HL-60/S4 (cell line): ENCODE measurements around the gene RGS9BP.
"Not testable (repeated sequence)": the region's sequence is repeated elsewhere in the genome, so short reads cannot be mapped to it uniquely, and the experiment has no call there.

ENCODE experiments used
- in situ Hi-C: fragments of 300-500 bp; cut with MboI; formaldehyde crosslinking; loops from 2 replicates; pipeline ENCODE4 v1.14.3; 2022; ENCODE audit warnings: low sequenced_read_pairs

RGS9BP gene, protein sequence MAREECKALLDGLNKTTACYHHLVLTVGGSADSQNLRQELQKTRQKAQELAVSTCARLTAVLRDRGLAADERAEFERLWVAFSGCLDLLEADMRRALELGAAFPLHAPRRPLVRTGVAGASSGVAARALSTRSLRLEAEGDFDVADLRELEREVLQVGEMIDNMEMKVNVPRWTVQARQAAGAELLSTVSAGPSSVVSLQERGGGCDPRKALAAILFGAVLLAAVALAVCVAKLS

DNA sequence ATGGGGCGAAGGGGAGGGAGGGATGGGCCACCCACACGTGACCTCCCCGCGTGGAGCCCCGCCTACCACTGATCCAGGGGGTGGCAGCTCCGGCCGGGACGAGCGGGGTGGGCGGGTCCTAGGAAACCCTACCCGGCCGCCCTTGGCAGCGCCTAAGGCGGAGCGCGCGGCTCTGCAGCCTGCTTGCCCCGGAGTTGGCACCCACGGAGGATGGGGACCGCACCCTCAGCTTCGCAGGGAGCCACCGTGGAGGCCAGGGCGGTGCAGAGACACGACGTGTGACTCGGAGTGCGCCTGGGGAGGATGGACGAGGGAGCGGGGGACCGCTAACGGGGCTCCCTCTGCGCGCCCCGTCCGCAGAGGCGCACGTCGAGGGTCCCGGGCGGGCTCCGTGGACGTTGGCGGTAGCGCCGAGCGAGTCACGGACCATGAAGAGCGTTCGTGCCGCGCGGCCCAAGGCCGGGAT lies at the start of gene RGS9BP:
TSS of gene RGS9BP (plus strand) at position 129 of the 466 bp plus-strand sequence. CDS start 416 bp downstream, outside the sequence.
- in situ Hi-C loops, result no loop called here

- in situ Hi-C loops, result no loop called here
Observed at GRCh38 chr19:32626969-32627368, 48.7 kb upstream of the RGS9BP start.

- in situ Hi-C loops, result no loop called here
Observed at GRCh38 chr19:32627714-32628270, 47.9 kb upstream of the RGS9BP start.

DNA sequence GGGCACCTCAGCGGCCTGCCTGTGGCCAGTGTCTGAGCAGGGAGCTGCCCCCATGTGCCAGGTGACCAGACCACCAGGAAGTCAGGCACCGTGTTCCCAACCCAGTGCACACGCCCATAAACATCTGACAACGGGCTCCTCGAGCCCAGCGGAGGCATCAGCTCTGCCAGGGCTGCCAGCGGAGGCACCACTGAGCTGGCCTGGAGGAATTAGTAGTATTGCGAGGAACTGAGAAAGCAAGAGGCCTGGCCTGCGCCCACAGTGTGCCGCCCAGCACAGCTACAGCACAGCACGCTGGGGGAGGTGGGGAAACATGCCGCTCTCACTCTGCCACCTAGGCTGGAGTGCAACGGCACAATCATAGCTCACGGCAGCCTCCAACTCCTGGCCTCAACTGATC lies 45.3 kb upstream of the RGS9BP start:
- in situ Hi-C loops, result no loop called here

- in situ Hi-C loops, result no loop called here
Observed at GRCh38 chr19:32631381-32631780, 44.3 kb upstream of the RGS9BP start.

DNA sequence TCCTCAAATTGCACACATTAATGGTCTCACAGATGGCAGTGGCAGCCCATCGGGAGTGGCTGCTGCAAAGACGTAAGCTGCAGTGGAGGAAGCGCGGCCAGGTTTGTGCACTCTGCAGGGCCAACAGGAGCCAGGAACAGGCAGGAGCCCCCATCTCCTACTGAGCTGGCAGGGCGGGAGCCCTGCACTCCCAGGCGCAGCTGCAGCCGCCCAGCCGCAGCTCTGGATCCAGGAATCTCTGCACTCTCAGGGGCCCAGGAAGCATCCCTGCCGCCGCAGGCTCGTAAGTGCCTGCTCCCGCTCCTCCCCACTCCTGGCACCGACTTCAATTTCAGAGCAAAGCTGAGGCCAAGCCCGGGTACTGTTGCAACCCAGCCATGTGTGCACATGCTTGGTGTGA lies 38.2 kb upstream of the RGS9BP start:
- in situ Hi-C loops, result no loop called here

DNA sequence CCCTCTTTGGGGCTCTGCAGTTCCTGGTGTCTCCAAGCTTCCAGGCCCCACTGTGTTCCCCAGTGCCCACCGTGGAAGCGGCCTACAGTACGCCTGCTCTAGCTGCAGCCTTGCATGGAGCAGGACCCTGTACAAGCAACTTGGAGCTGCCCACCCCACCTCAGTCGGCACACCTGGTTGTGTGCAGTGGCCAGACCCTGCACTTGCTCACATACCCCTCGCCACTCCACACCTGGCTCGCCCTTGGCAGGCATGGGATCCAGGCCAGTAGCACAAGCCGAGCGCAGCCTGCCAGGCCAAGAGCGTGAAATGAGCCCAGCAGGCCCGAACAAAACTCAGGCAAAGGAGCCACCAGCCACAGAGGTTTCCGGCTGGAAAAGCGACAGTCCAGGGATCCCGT lies 37.0 kb upstream of the RGS9BP start:
- in situ Hi-C loops, result no loop called here

- in situ Hi-C loops, result no loop called here
Observed at GRCh38 chr19:32642771-32643170, 32.9 kb upstream of the RGS9BP start.

DNA sequence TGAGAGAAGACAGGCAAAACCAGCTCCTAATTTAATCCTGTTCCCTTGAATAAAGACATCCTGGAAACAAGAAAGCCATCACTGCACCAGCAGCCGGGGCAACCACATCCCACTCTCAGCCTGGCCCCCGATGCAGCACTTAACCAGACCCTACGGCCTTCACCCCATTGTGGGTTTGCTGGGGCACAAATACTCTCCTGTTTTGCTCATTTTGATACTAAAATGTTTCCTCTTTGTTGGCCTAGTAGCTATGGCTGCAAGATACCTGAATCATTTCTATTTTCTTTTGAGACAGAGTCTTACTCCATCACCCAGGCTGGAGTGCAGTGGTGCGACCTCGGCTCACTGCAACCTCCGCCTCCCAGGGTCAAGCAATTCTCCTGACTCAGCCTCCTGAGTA lies 29.1 kb upstream of the RGS9BP start:
- in situ Hi-C loops, result no loop called here

- in situ Hi-C loops, result no loop called here
Observed at GRCh38 chr19:32647361-32647760, 28.3 kb upstream of the RGS9BP start.

- in situ Hi-C loops, result no loop called here
Observed at GRCh38 chr19:32649751-32650150, 25.9 kb upstream of the RGS9BP start.

- in situ Hi-C loops, result no loop called here
Observed at GRCh38 chr19:32650671-32651070, 25.0 kb upstream of the RGS9BP start.

DNA sequence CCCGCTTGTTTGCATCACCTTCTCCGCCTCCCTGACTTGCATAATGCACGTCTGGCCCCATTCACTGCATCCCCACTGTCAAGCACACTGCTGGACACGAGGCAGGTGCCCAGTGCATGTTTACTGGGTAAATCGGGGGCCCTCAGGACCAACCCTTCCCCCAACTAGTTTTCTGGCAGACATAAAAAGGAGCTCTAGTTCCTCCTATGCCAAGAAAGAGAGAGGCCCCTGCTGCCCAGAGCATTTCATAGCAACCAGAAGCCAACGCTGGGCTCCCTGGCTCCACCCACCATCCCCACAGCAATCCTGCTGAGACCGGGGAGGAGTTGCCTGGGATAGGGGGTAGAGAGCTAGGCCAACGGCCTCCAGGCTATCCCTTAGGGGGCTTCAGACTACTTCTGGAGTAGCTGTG lies 23.9 kb upstream of the RGS9BP start:
- in situ Hi-C loops, result no loop called here

DNA sequence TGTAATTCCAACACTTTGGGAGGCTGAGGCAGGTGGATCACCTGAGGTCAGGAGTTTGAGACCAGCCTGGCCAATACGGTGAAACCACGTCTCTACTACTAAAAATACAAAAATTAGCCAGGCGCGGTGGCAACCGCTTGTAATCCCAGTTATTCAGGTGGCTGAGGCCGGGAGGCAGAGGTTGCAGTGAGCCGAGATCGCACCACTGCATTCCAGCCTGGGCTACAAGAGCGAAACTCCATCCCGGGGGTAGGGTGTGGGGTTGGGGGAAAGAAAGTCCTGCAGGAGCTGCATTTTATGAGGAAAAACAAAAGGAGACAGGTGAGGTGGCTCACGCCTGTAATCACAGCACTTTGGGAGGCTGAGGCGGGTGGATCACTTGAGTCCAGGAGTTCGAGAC lies 23.3 kb upstream of the RGS9BP start:
- in situ Hi-C loops, result not testable (repeated sequence)

DNA sequence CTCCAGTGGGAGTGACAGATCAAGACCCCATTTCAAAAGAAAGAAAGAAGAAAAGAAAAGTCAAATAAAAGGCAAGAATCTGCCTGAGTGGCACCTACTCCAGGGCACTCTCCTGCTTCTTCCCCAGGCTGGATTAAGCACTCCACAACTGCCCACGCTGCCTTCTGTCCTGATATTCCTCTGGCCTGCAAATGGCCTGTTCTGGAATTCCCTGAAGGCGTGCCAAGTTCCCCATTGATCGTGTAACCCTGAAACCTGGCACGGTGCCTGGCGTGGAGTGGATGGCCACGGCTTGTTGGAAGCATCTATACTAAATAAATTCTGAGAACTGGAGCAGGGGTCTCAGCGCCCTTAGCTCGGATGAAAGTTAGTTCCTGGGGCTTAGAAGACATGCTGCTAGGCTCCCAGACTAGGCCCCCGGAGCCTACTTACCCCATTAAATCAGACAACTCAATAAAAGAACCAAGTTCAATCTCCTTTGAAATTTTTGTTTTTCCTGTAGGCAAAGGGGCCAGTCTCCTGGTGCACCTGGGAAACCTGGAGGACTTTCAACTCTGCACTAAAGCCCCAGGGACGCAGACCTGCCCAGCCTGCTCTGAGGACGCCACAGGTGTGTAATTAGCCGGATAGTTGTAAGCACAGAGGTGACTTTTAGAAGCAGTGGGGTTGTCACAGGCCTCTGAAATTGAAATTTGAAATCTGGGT lies 22.6 kb upstream of the RGS9BP start:
- in situ Hi-C loops, result no loop called here

- in situ Hi-C loops, result no loop called here
Observed at GRCh38 chr19:32653599-32653915, 22.1 kb upstream of the RGS9BP start.

DNA sequence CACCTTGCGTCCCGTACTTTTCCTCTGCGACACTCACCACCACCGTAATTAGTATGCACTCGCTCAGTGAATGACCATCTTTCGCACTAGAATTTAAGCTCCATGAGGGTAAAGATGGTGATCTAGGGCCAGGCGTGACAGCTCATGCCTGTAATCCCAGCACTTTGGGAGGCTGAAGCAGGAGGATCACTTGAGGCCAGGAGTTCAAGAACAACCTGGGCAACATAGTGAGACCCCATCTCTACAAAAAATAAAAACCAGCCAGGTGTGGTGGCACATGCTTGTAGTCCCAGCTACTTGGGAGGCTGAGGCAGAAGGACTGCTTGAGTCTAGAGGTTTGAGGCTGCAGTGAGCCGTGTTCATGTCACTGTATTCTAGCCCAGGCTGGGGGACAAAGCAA lies 19.3 kb upstream of the RGS9BP start:
- in situ Hi-C loops, result not testable (repeated sequence)

DNA sequence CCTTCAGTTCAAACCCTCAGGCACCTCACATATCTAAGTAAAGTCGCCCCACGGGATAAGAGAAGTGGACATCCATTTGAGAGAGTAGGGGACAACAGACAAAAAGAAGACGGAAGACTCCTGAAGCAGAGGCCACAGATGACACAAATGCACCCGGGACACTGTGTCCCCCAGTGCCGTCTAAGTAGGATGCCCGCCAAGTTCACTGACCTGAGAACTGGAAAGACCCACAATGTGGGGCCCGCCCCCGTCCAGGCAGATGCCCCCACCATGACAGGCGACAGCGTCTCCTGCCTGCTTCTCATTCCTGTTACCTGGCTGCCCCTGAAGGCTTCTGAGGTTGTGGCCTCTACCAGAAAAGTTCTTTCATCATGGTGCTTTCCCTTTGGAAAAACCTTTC lies 17.6 kb upstream of the RGS9BP start:
- in situ Hi-C loops, result no loop called here

- in situ Hi-C loops, result no loop called here
Observed at GRCh38 chr19:32658527-32658926, 17.1 kb upstream of the RGS9BP start.

GRCh38 chr19:32661318-32661717 lies 14.3 kb upstream of the RGS9BP start:
- in situ Hi-C loops, result no loop called here

- in situ Hi-C loops, result no loop called here
Observed at GRCh38 chr19:32662186-32662585, 13.5 kb upstream of the RGS9BP start.

DNA sequence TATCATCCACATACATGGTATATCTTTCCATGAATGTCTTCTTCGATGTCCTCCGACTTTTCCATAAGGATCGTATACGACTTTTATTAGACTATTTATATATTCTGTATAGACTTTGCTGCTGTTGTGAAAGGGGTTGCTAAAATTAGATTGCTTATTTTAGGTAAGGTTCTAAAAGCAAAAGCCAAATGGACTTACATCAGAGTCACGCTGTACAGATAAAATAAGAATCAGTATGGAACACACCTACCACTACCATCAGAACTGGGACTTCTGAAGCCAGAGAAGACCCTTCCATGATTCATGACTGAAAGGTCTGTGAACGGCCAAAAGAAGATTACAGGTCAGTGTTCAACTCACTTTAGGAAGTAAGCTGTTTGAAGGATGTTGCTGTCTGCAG lies 9.6 kb upstream of the RGS9BP start:
- in situ Hi-C loops, result no loop called here
